Heart left ventricle (tissue), 16 donors: ENCODE data around the gene EIF4E1B. TPM values are rescaled to one million over a fixed set of nuclear protein-coding genes. Genes with fewer than 3 reads are reported as not detected.

Source experiments
- ATAC-seq, 4 donors: fragments of 200-7000 bp; cut with Tn5 transposase; one replicate each; pipeline ENCODE4 v1.9.1; 2020 to 2022; ENCODE audit warnings: moderate library complexity in 4 of 4, mild to moderate bottlenecking in 3 of 4, moderate number of reproducible peaks in 1 of 4
- DNase-seq, 5 donors: peaks; one replicate each; pipeline ENCODE4 v3.0.0-alpha.2; 2020
- H3K27ac ChIP-seq, 12 donors: fragments of 200-600 bp; sonication (generic) in 4 of 12; one replicate each; pipeline versions ENCODE4 v1.5.0 to v1.8.0; 2016 to 2022; ENCODE audit warnings: mild to moderate bottlenecking in 2 of 12
- H3K27me3 ChIP-seq, 9 donors: fragments of 200-600 bp; sonication (generic) in 2 of 9; one replicate each; pipeline versions ENCODE4 v1.5.1 to v1.8.0; 2016 to 2022; ENCODE audit warnings: mild to moderate bottlenecking in 3 of 9
- H3K36me3 ChIP-seq, 9 donors: fragments of 200-600 bp; sonication (generic) in 2 of 9; one replicate each; pipeline versions ENCODE4 v1.5.0 to v1.8.0; 2018 to 2022; ENCODE audit warnings: mild to moderate bottlenecking in 2 of 9
- H3K4me1 ChIP-seq, 12 donors: fragments of 200-600 bp; sonication (generic) in 4 of 12; one replicate each; pipeline versions ENCODE4 v1.5.0 to v1.8.0; 2016 to 2022; ENCODE audit warnings: mild to moderate bottlenecking in 3 of 12
- H3K4me3 ChIP-seq, 12 donors: fragments of 200-600 bp; sonication (generic) in 4 of 12; one replicate each; pipeline versions ENCODE4 v1.5.0 to v1.8.0; 2017 to 2022; ENCODE audit warnings: mild to moderate bottlenecking in 9 of 12, moderate library complexity in 4 of 12
- H3K9me3 ChIP-seq, 12 donors: fragments of 200-600 bp; sonication (generic) in 4 of 12; one replicate each; pipeline versions ENCODE4 v1.5.0 to v1.8.0; 2016 to 2022; ENCODE audit warnings: mild to moderate bottlenecking in 1 of 12
- POLR2A ChIP-seq, 2 donors: fragments of 450-650 bp; IDR thresholded peaks; one replicate each; pipeline ENCODE4 v1.6.1; 2017; ENCODE audit warnings: antibody characterized with exemption in 2 of 2, mild to moderate bottlenecking in 2 of 2, moderate library complexity in 2 of 2
- WGBS, 4 donors: extraction: QIAGEN DNeasy Blood & Tissue Kit in 2 of 4; methylation state at CpG; one replicate each; pipeline versions ENCODE4 v1.1.5 to v1.1.7; 2013 to 2018; 5-methylcytosine and 5-hydroxymethylcytosine counted together
- intact Hi-C, 10 donors: fragments of 100-400 bp; cut with DNase I; formaldehyde crosslinking; loops; one replicate each; pipeline versions ENCODE4 v1.11.1 to v1.14.2; 2022
- polyA plus RNA-seq, 2 donors: library from polyadenylated mRNA; stranded (reverse); fragments of 200-250 nt; gene quantifications; one replicate each; pipeline ENCODE4 v1.2.3, GENCODE V29; 2013
- total RNA-seq, 9 donors: library from RNA; depleted of rRNA in 2 of 9; stranded (reverse); fragments of >200 nt in 2 of 9; fragmentation: NEBNext Ultra II Directional in 3 of 9; extraction: Animal tissue kit (Norgen Biotek cat#: 25700) in 3 of 9; gene quantifications; one replicate each; pipeline versions ENCODE4 v1.1.0 to v1.2.4, GENCODE V29; 2016 to 2023
- TF ChIP-seq, protein P1 (sequence below), 12 donors: fragments of 200-600 bp; sonication (generic) in 4 of 12; IDR thresholded peaks; one replicate each; pipeline versions ENCODE4 v1.5.0 to v1.8.0; 2018 to 2022; ENCODE audit warnings: antibody characterized with exemption in 12 of 12, mild to moderate bottlenecking in 5 of 12
- donor health status: ischemic (EF 13 %, LVEDD 7.1; RV severe dilation, severe dysfunction).
- donor health status: healthy with polysubstance abuse.
- donor health status: DM: no; HTN: yes; CAD: no.
- donor health status: DM: no; HTN: no; CAD: no.
- donor health status: ischemic (EF 25% LVEDD 6.9; RV normal size, moderate dysfunction).
- donor health status: ischemic (EF 25% LVEDD 5.7; RV mildly dilated, moderate dysfunction).
- donor health status: healthy.
- donor health status: DM: yes; HTN: yes; CAD: no.
- donor health status: ischemic (EF 35%, LVEDD 5.7; RV mildly dilated, moderate dysfunction).
- donor health status: nonischemic (EF 11% LVEDD 7.7; RV severe dilation, severe dysfunction).
- donor health status: DM: yes; HTN: yes; CAD: no.
- donor health status: PGD.
- donor health status: ischemic (EF 29% LVEDD 5.4; RV normal size, mild dysfunction).
- donor health status: nonischemic (EF 23%, LVEDD 6.1; RV moderate dilation, normal function).

Gene EIF4E1B
- total and polyA plus RNA-seq, 11 donors = not detected

DNA sequence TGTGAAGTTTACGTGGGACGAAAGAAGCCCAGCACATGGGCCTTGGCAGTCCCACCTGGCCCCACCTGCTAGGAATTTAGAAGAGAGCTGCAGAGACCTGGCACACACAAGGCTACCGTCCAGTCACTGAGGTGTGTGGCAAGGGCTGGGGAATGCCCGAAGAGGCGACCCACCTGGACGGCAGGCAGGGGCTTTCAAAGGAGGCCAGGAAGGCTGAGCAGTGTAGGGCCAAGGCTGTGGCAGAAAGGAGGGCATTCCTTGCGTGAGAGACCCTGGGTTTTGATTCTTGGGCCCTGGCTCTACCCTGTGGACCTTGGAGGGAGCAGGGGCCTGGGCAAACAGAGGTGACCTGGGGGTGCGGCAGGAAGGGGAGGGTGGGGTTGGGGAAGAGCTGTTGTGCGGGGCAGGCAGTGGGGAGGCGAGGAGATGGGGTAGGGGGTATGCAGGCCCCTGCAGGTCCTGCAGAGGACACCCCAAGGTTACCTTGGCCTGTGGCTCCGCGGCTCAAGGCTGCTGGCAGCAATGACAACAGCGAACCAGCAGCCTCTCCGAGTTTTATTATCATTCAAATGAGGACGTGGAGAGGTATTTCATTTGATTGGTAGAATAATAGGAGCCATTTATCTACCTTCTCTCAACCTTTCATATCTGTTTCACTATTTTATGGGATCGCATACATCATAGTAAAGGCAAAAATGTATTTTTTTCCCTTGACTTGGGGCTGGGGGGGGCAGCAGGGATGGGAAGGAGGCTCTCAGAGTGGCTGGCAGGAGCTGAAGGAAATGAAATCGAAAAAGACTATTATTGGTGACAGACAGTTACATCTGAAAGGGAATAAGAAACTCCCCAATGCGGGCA, 41.6 kb downstream of the EIF4E1B start:
- WGBS, 4 donors = 64 to 72% (median 69%) methylated on average over 16 to 18 of the region's 18 CpGs
- DNase-seq (peak in 2 of 5 donors; percentile 15 to 28), ATAC-seq (no peak)
- H3K4me1 ChIP-seq = peaks cover 0 to 18% (median 5%) of the 10 kb centered on the region in 12 donors
- no peak overlapping the region for H3K27ac ChIP-seq
- peaks cover 0 to 41% (median 8%) of the 10 kb centered on the region in 9 donors for H3K27me3 ChIP-seq
- TF ChIP-seq POLR2A (IDR thresholded peaks at IDR 0.05) = no peak
- TF ChIP-seq, protein P1, sequence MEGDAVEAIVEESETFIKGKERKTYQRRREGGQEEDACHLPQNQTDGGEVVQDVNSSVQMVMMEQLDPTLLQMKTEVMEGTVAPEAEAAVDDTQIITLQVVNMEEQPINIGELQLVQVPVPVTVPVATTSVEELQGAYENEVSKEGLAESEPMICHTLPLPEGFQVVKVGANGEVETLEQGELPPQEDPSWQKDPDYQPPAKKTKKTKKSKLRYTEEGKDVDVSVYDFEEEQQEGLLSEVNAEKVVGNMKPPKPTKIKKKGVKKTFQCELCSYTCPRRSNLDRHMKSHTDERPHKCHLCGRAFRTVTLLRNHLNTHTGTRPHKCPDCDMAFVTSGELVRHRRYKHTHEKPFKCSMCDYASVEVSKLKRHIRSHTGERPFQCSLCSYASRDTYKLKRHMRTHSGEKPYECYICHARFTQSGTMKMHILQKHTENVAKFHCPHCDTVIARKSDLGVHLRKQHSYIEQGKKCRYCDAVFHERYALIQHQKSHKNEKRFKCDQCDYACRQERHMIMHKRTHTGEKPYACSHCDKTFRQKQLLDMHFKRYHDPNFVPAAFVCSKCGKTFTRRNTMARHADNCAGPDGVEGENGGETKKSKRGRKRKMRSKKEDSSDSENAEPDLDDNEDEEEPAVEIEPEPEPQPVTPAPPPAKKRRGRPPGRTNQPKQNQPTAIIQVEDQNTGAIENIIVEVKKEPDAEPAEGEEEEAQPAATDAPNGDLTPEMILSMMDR (IDR thresholded peaks at IDR 0.05) = no peak
- no peaks in the 10 kb centered on the region for H3K9me3 ChIP-seq
- no peaks in the 10 kb centered on the region for H3K36me3 ChIP-seq
- intact Hi-C loops = loop anchor here in 1 of 10 donors (5.0 kb wide), 1 partner anchor 145 kb away; no protein-coding TSS in a partner anchor
- H3K4me3 ChIP-seq = no peak overlapping the region

DNA sequence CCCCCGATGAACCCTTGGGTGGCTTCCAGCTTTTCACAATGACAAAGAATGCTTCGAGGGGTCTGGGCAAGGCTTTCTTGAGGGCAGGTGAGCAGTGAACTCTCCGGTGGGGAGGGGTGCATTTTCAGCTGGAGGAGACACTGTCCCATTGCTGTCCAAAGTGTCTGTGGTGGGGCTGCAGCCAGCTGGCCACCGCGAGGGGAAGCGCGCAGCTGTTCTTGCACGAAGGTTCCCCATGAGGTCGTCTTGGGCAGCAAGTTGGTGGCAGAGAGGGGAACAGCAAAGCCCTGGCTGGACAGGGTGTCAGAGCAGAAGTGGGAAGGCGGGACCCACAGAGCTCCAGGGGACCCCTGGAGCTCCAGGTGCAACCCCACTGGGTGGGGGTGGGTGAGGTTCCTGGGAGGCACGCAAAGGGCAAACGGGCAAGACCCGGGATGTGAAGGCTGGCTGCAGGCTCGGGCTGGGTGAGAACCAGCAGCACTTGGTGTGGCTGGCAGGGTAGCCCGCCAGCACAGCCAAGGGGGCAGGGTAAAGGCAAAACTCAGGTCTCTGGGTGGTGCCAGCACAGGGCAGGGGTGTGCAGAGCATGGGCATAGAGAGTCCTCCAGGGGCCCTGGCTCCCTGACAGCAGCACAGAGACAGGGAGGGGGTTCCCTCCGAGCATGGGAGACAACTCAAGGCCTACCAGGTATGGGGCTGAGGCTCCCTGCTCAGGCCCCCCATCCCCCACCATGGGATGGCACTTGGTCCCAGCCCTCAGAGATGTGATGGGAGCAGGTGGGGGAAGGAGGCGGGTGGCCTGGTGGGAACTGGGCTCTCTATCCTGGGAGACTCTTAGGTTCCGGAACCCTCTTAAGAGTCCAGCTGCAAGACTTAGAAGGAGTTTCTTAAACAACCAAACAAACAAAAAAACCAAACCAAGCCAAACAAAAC, 43.4 kb downstream of the EIF4E1B start:
- 86 to 95% (median 91%) methylated on average over 18 of the region's 18 CpGs for WGBS, 4 donors

DNA sequence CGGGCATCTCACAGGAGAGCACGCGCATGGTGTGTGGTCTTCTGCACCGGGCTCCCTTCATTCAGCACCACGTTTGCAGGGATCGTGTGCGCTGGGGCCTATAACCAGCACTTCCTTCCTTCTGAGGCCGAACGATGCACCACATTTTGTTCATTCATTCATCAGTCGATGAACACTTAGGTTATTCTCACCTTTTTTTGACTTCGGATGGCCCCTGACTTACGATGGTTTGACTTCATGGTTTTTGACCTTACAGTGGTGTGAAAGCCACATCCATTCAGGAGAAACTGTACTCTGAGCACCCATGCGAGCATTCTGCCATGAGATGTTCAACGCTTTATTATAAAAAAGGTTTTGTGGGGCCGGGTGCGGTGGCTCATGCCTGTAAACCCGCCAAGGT, 44.3 kb downstream of the EIF4E1B start:
- intact Hi-C loops = loop anchor here in 3 of 10 donors (5.0 kb wide), 3 partner anchors 133 to 283 kb away; no protein-coding TSS in a partner anchor
- H3K4me1 ChIP-seq = peaks cover 0 to 24% (median 9%) of the 10 kb centered on the region in 12 donors
- peaks cover 0 to 36% (median 10%) of the 10 kb centered on the region in 9 donors for H3K27me3 ChIP-seq
- ATAC-seq (no peak), DNase-seq (peak in 1 of 5 donors; percentile 10)
- TF ChIP-seq, protein P1 (IDR thresholded peaks at IDR 0.05) = no peak
- TF ChIP-seq POLR2A (IDR thresholded peaks at IDR 0.05) = no peak
- 89 to 92% (median 89%) methylated on average over 17 of the region's 17 CpGs for WGBS, 4 donors
- no peaks in the 10 kb centered on the region for H3K9me3 ChIP-seq
- no peaks in the 10 kb centered on the region for H3K36me3 ChIP-seq
- H3K4me3 ChIP-seq = no peak overlapping the region
- H3K27ac ChIP-seq = no peak overlapping the region

More for the DNA sequence above, 43.4 kb downstream of the EIF4E1B start:
- Histone ChIP-seq H3K36me3 (no peaks in the 10 kb centered on the region), H3K4me1 (peaks cover 0 to 18% (median 7%) of the 10 kb centered on the region in 12 donors), H3K9me3 (no peaks in the 10 kb centered on the region), H3K27me3 (peaks cover 0 to 34% (median 4%) of the 10 kb centered on the region in 9 donors), H3K4me3 (no peak overlapping the region), H3K27ac (no peak overlapping the region)
- TF ChIP-seq, protein P1 (IDR thresholded peaks at IDR 0.05) = no peak
- TF ChIP-seq POLR2A (IDR thresholded peaks at IDR 0.05) = no peak
- ATAC-seq = no peak
- DNase-seq = peak in 1 of 5 donors; percentile 47
- intact Hi-C loops = loop anchor here in 1 of 10 donors (5.0 kb wide), 1 partner anchor 143 kb away; no protein-coding TSS in a partner anchor
